Liver (tissue), 9 donors: Measurements from ENCODE around the gene NDUFAF8. TPM values are rescaled to one million over a fixed set of nuclear protein-coding genes. Genes with fewer than 3 reads are reported as not detected.

Source experiments
- DNase-seq: peaks from one replicate; pipeline ENCODE4 v3.0.0-alpha.2; 2017; ENCODE audit warnings: low spot score
- H3K27ac ChIP-seq, 2 donors: one replicate each; pipeline ENCODE4 v1.7.0; 2013; ENCODE audit warnings: inconsistent platforms in 2 of 2, low read length in 2 of 2, control low read depth in 1 of 2, low read depth in 1 of 2, mild to moderate bottlenecking in 1 of 2
- H3K27me3 ChIP-seq, 4 donors: one replicate each; pipeline versions ENCODE4 v1.6.1 to v1.7.0; 2013; ENCODE audit warnings: low read length in 3 of 4, inconsistent platforms in 1 of 4, mild to moderate bottlenecking in 1 of 4, moderate library complexity in 1 of 4; ENCODE audit not compliant: control insufficient read depth in 4 of 4, insufficient read depth in 4 of 4
- H3K36me3 ChIP-seq, 4 donors: one replicate each; pipeline versions ENCODE4 v1.6.1 to v1.7.0; 2013; ENCODE audit warnings: low read length in 3 of 4, mild to moderate bottlenecking in 3 of 4, low read depth in 1 of 4, moderate library complexity in 1 of 4; ENCODE audit not compliant: control insufficient read depth in 4 of 4, insufficient read depth in 3 of 4
- H3K4me1 ChIP-seq, 4 donors: one replicate each; pipeline versions ENCODE4 v1.6.1 to v1.7.0; 2013; ENCODE audit warnings: low read length in 3 of 4, mild to moderate bottlenecking in 3 of 4, moderate library complexity in 1 of 4; ENCODE audit not compliant: control insufficient read depth in 4 of 4, insufficient read depth in 4 of 4
- H3K4me3 ChIP-seq, 3 donors: one replicate each; pipeline versions ENCODE4 v1.6.1 to v1.7.0; 2013; ENCODE audit warnings: low read length in 3 of 3, control low read depth in 1 of 3, low read depth in 1 of 3, mild to moderate bottlenecking in 1 of 3
- H3K9ac ChIP-seq, 2 donors: one replicate each; pipeline ENCODE4 v1.7.0; 2013; ENCODE audit warnings: low read length in 2 of 2, mild to moderate bottlenecking in 2 of 2, moderate library complexity in 2 of 2, control low read depth in 1 of 2, low read depth in 1 of 2
- H3K9me3 ChIP-seq, 4 donors: one replicate each; pipeline versions ENCODE4 v1.6.1 to v1.7.0; 2013; ENCODE audit warnings: low read length in 3 of 4; ENCODE audit not compliant: control insufficient read depth in 4 of 4
- EGR1 ChIP-seq, 2 donors: IDR thresholded peaks; 2 replicates each; pipeline ENCODE4 v1.6.1; 2016 to 2018; ENCODE audit warnings: antibody characterized with exemption in 2 of 2, low read depth in 2 of 2
- GABPA ChIP-seq, 2 donors: IDR thresholded peaks in 1 of 2; conservative IDR thresholded peaks in 1 of 2; 2 replicates each; pipeline ENCODE4 v1.6.1; 2016; ENCODE audit warnings: antibody characterized with exemption in 2 of 2, mild to moderate bottlenecking in 1 of 2, moderate library complexity in 1 of 2
- HNF4A ChIP-seq, 2 donors: conservative IDR thresholded peaks; 2 replicates each; pipeline ENCODE4 v1.6.1; 2016; ENCODE audit warnings: antibody characterized with exemption in 2 of 2, mild to moderate bottlenecking in 2 of 2
- JUND ChIP-seq, 2 donors: IDR thresholded peaks; 2 replicates each; pipeline ENCODE4 v1.6.1; 2016; ENCODE audit warnings: antibody characterized with exemption in 2 of 2
- NR2F2 ChIP-seq: IDR thresholded peaks from 2 replicates; pipeline ENCODE4 v1.6.1; 2016; ENCODE audit warnings: antibody characterized with exemption
- RAD21 ChIP-seq, 2 donors: IDR thresholded peaks; 2 replicates each; pipeline ENCODE4 v1.6.1; 2016; ENCODE audit warnings: antibody characterized with exemption in 2 of 2, mild to moderate bottlenecking in 2 of 2
- RXRA ChIP-seq, 2 donors: IDR thresholded peaks; 2 replicates each; pipeline ENCODE4 v1.6.1; 2017 to 2018; ENCODE audit warnings: antibody characterized with exemption in 2 of 2, mild to moderate bottlenecking in 1 of 2
- SP1 ChIP-seq: IDR thresholded peaks from 2 replicates; pipeline ENCODE4 v1.6.1; 2018; ENCODE audit warnings: antibody characterized with exemption, mild to moderate bottlenecking
- TAF1 ChIP-seq: conservative IDR thresholded peaks from 2 replicates; pipeline ENCODE4 v1.6.1; 2016; ENCODE audit warnings: antibody characterized with exemption, mild to moderate bottlenecking
- YY1 ChIP-seq: IDR thresholded peaks from 2 replicates; pipeline ENCODE4 v1.6.1; 2016; ENCODE audit warnings: antibody characterized with exemption, mild to moderate bottlenecking
- WGBS: extraction: QIAGEN DNeasy Blood & Tissue Kit; methylation state at CpG from one replicate; pipeline ENCODE4 v1.1.7; 2013; 5-methylcytosine and 5-hydroxymethylcytosine counted together
- polyA plus RNA-seq, 2 donors: library from polyadenylated mRNA; stranded (reverse) in 1 of 2; unstranded in 1 of 2; fragments of 200-250 nt in 1 of 2; fragments of >200 nt in 1 of 2; fragmentation: Nextera tagmentation in 1 of 2; extraction: Ambion mirVana in 1 of 2; gene quantifications; one replicate each; pipeline versions ENCODE4 v1.2.1 to v1.2.3, GENCODE V29; 2013 to 2015
- total RNA-seq, 2 donors: library from RNA; depleted of rRNA; stranded (reverse); fragments of >200 nt; gene quantifications; one replicate each; pipeline ENCODE4 v1.2.3, GENCODE V29; 2014
- TF ChIP-seq, protein P1 (sequence below): fragments of 150-350 bp; IDR thresholded peaks from 2 replicates; pipeline ENCODE4 v1.5.1; 2017; ENCODE audit warnings: improper control_type of control experiment, low read depth, low read length; ENCODE audit not compliant: missing input control
- TF ChIP-seq, protein P2 (sequence below): IDR thresholded peaks from 2 replicates; pipeline ENCODE4 v1.6.1; 2016; ENCODE audit warnings: antibody characterized with exemption
- TF ChIP-seq, protein P3 (sequence below): IDR thresholded peaks from 2 replicates; pipeline ENCODE4 v1.6.1; 2016; ENCODE audit warnings: antibody characterized with exemption
- TF ChIP-seq, protein P4 (sequence below): IDR thresholded peaks from 2 replicates; pipeline ENCODE4 v1.6.1; 2016; ENCODE audit warnings: antibody characterized with exemption
- donor health status: healthy.
- donor health status: healthy.
- donor health status: healthy.
- donor health status: healthy.
- donor health status: healthy.

Gene NDUFAF8
- total and polyA plus RNA-seq, 4 donors: 8.3 to 67.4 (median 15.5) TPM

DNA sequence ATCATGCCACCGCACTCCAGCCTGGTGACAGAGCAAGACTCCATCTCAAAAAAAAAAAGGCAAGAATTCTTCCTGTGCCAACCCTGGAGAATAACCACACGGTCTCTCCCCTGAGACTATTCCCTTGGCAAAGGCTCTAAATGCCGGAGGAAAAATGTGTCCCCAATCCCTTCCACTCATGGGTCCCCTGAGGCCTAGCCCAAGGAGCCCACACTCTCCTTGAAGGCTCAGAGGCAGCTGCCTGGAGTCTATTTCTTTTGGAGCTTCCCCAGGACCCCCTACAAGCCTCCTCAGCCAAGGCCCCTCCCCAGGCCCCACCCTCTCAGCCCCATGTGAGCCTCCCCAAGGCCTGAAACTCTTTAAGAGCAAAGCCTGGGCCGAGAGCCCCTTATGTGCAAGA is 33.0 kb upstream of the NDUFAF8 start:
- no peaks in the 10 kb centered on the region for H3K9me3 ChIP-seq
- H3K9ac ChIP-seq: no peak overlapping the region
- H3K4me1 ChIP-seq: no peaks in the 10 kb centered on the region
- TF ChIP-seq YY1 (no peak), RXRA (IDR thresholded peaks at IDR 0.05) (no peak), JUND (IDR thresholded peaks at IDR 0.05) (no peak), TAF1 (no peak), RAD21 (IDR thresholded peaks at IDR 0.05) (no peak), HNF4A (conservative IDR thresholded peaks at IDR 0.05) (no peak), NR2F2 (no peak), GABPA (IDR thresholded peaks at IDR 0.05 in 1 of 2, conservative IDR thresholded peaks at IDR 0.05 in 1 of 2) (no peak)
- TF ChIP-seq, protein P1, sequence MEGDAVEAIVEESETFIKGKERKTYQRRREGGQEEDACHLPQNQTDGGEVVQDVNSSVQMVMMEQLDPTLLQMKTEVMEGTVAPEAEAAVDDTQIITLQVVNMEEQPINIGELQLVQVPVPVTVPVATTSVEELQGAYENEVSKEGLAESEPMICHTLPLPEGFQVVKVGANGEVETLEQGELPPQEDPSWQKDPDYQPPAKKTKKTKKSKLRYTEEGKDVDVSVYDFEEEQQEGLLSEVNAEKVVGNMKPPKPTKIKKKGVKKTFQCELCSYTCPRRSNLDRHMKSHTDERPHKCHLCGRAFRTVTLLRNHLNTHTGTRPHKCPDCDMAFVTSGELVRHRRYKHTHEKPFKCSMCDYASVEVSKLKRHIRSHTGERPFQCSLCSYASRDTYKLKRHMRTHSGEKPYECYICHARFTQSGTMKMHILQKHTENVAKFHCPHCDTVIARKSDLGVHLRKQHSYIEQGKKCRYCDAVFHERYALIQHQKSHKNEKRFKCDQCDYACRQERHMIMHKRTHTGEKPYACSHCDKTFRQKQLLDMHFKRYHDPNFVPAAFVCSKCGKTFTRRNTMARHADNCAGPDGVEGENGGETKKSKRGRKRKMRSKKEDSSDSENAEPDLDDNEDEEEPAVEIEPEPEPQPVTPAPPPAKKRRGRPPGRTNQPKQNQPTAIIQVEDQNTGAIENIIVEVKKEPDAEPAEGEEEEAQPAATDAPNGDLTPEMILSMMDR: no peak
- TF ChIP-seq, protein P2, sequence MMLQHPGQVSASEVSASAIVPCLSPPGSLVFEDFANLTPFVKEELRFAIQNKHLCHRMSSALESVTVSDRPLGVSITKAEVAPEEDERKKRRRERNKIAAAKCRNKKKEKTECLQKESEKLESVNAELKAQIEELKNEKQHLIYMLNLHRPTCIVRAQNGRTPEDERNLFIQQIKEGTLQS: no peak
- TF ChIP-seq, protein P3, sequence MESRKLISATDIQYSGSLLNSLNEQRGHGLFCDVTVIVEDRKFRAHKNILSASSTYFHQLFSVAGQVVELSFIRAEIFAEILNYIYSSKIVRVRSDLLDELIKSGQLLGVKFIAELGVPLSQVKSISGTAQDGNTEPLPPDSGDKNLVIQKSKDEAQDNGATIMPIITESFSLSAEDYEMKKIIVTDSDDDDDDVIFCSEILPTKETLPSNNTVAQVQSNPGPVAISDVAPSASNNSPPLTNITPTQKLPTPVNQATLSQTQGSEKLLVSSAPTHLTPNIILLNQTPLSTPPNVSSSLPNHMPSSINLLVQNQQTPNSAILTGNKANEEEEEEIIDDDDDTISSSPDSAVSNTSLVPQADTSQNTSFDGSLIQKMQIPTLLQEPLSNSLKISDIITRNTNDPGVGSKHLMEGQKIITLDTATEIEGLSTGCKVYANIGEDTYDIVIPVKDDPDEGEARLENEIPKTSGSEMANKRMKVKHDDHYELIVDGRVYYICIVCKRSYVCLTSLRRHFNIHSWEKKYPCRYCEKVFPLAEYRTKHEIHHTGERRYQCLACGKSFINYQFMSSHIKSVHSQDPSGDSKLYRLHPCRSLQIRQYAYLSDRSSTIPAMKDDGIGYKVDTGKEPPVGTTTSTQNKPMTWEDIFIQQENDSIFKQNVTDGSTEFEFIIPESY: no peak
- TF ChIP-seq, protein P4, sequence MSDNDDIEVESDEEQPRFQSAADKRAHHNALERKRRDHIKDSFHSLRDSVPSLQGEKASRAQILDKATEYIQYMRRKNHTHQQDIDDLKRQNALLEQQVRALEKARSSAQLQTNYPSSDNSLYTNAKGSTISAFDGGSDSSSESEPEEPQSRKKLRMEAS: no peak
- H3K4me3 ChIP-seq: no peak overlapping the region
- no peak overlapping the region for H3K27ac ChIP-seq
- H3K36me3 ChIP-seq: no peaks in the 10 kb centered on the region
- WGBS: 93% methylated on average over 4 of the region's 4 CpGs
- no peaks in the 10 kb centered on the region for H3K27me3 ChIP-seq
- no peak for DNase-seq

DNA sequence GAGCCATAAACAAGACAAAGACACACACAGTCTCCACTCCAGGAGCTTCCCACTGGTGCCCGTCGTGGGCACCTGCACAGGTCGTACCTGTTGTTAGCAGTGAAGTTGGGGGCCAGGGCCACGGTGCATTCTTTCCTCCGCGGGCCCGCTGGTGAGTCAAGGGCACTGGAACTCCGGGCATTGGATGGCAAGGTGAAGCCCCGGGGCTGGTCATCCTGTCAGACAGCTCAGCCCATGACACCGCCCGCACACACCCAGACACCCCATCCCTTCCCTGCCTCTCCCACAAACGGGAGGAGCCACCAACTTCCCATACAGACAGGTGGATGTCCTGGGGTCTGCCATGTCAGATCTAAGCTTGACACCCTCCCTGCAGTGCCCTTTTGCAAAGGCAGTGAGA is 32.5 kb upstream of the NDUFAF8 start:
- 98% methylated on average over 12 of the region's 12 CpGs for WGBS
- Histone ChIP-seq H3K9ac (no peak overlapping the region), H3K4me1 (no peaks in the 10 kb centered on the region), H3K27me3 (no peaks in the 10 kb centered on the region), H3K27ac (no peak overlapping the region), H3K4me3 (no peak overlapping the region), H3K9me3 (no peaks in the 10 kb centered on the region), H3K36me3 (no peaks in the 10 kb centered on the region)
- TF ChIP-seq EGR1 (IDR thresholded peaks at IDR 0.05; ENCODE audit: low read depth in 2 of 2) (no peak), NR2F2 (no peak), SP1 (no peak)
- no peak for DNase-seq
